GM08714 (cell line): Measurements from ENCODE around the gene ZNF628.

Source experiments
- H3K4me3 ChIP-seq: fragments of 200-500 bp; sonication (Bioruptor generic); 2 replicates; pipeline ENCODE4 v1.5.1; 2014; ENCODE audit warnings: mild to moderate bottlenecking, low read length, inconsistent platforms
- ZNF274 ChIP-seq: IDR thresholded peaks from 2 replicates; pipeline ENCODE4 v1.6.1; 2012; ENCODE audit warnings: mild to moderate bottlenecking, low read depth, low read length

Gene ZNF628

GRCh38 chr19:55481148-55481793 is 4.9 kb downstream of the ZNF628 start:
- TF ChIP-seq ZNF274 = no peak
- no peak overlapping the region for H3K4me3 ChIP-seq

GRCh38 chr19:55481794-55482155 is 5.4 kb downstream of the ZNF628 start:
- TF ChIP-seq ZNF274 = no peak
- no peak overlapping the region for H3K4me3 ChIP-seq

GRCh38 chr19:55482156-55482961 is 5.9 kb downstream of the ZNF628 start:
- no peak overlapping the region for H3K4me3 ChIP-seq
- TF ChIP-seq ZNF274 = no peak

- TF ChIP-seq ZNF274 = no peak
- no peak overlapping the region for H3K4me3 ChIP-seq
These were observed 6.7 kb downstream of the ZNF628 start for GRCh38 chr19:55482967-55483705.

GRCh38 chr19:55483706-55484592 is 7.5 kb downstream of the ZNF628 start:
- H3K4me3 ChIP-seq = peak overlapping the region; percentile 79; the same call in 1 of the 2 replicates
- TF ChIP-seq ZNF274 = no peak

GRCh38 chr19:55484593-55485438 is 8.4 kb downstream of the ZNF628 start, which contains the start of gene NAT14:
Gene NAT14 (plus strand): TSS chr19:55485188. CDS start chr19:55485709, 521 bp downstream.
- peak within 1 kb of the TSS; percentile 79 for H3K4me3 ChIP-seq
- TF ChIP-seq ZNF274 = no peak

GRCh38 chr19:55485439-55486011 is 9.1 kb downstream of the ZNF628 start:
- H3K4me3 ChIP-seq = peak overlapping the region; percentile 79
- no peak for TF ChIP-seq ZNF274

- no peak overlapping the region for H3K4me3 ChIP-seq
- no peak for TF ChIP-seq ZNF274
These were observed 9.9 kb downstream of the ZNF628 start for GRCh38 chr19:55486043-55486970.

- H3K4me3 ChIP-seq = no peak overlapping the region
- TF ChIP-seq ZNF274 = no peak
These were observed 10.8 kb downstream of the ZNF628 start for GRCh38 chr19:55486971-55487923.

GRCh38 chr19:55487924-55488687 is 11.7 kb downstream of the ZNF628 start, which contains the start of gene SSC5D:
Gene SSC5D (plus strand): TSS chr19:55488436. CDS start chr19:55488590, 154 bp downstream.
- no peak for TF ChIP-seq ZNF274
- no peak within 1 kb of the TSS for H3K4me3 ChIP-seq
